OCI-LY3 (cell line): Measurements from ENCODE around the gene CIDEB.

Experiments
- CTCF ChIP-seq: fragments of 200-600, 300-600 bp; sonication (generic); IDR thresholded peaks from 2 replicates; pipeline ENCODE4 v1.5.1; 2014; ENCODE audit warnings: antibody characterized with exemption, low read length, low read depth
- EZH2phosphoT487 ChIP-seq: fragments of 200-600 bp; shearing (Covaris generic); IDR thresholded peaks from 2 replicates; pipeline ENCODE4 v1.6.1; 2018; ENCODE audit warnings: antibody characterized with exemption, mixed run types, low read depth

GRCh38 chr14:24291446-24292117 is 16.2 kb downstream of the CIDEB start:
- TF ChIP-seq EZH2phosphoT487 (no peak), CTCF (no peak)
